IMR-90 (cell line): ENCODE results near the gene NIPBL. TPM values are rescaled to one million over a fixed set of nuclear protein-coding genes. Genes with fewer than 3 reads are reported as not detected.

Experiments
- ATAC-seq: fragments of 200-7000 bp; cut with Tn5 transposase; 2 replicates; pipeline ENCODE4 v1.9.1; 2020; ENCODE audit warnings: low read depth, mild to moderate bottlenecking, moderate library complexity
- BruUV-seq: library from RNA; stranded (reverse); fragments of 400-500 nt; replicated peaks from 2 replicates; lab custom pipeline; 2021; lab: Mats Ljungman, UMichigan
- CTCF ChIA-PET: fragments of 300-600 bp; formaldehyde crosslinking; extraction: SDS; loops from one replicate; lab custom pipeline; 2021; ENCODE audit warnings: antibody characterized with exemption; lab: Yijun Ruan, JAX
- POLR2A ChIA-PET: fragments of 300-600 bp; sonication (Branson Sonifier 250); formaldehyde crosslinking; loops from one replicate; lab custom pipeline; 2022; ENCODE audit warnings: antibody characterized with exemption; ENCODE audit not compliant: unreplicated experiment; lab: Charles Lee
- DNase-seq: peaks from one replicate; pipeline ENCODE4 v3.0.0; 2013
- H2AFZ ChIP-seq: replicated peaks from 2 replicates; pipeline ENCODE3; 2013; ENCODE audit warnings: low read length, mild to moderate bottlenecking; ENCODE audit not compliant: poor library complexity
- H2AK5ac ChIP-seq: 2 replicates; pipeline ENCODE4 v1.6.1; 2013; ENCODE audit warnings: low read depth, low read length, inconsistent platforms
- H2AK9ac ChIP-seq: replicated peaks from 2 replicates; pipeline ENCODE3; 2013; ENCODE audit warnings: mild to moderate bottlenecking, low read depth, low read length, moderate library complexity; ENCODE audit not compliant: poor library complexity
- H2BK120ac ChIP-seq: 2 replicates; pipeline ENCODE4 v1.6.1; 2013; ENCODE audit warnings: low read depth, low read length, inconsistent platforms
- H2BK15ac ChIP-seq: 3 replicates; pipeline ENCODE4 v1.6.1; 2013; ENCODE audit warnings: low read depth, low read length, inconsistent platforms
- H2BK20ac ChIP-seq: 2 replicates; pipeline ENCODE4 v1.6.1; 2013; ENCODE audit warnings: low read depth, mild to moderate bottlenecking, inconsistent platforms, low read length, moderate library complexity
- H2BK5ac ChIP-seq: 2 replicates; pipeline ENCODE4 v1.6.1; 2013; ENCODE audit warnings: mild to moderate bottlenecking, low read depth, low read length, inconsistent platforms; ENCODE audit not compliant: poor library complexity, severe bottlenecking
- H3K14ac ChIP-seq: replicated peaks from 2 replicates; pipeline ENCODE4 v1.6.1; 2013; ENCODE audit warnings: low read depth, low read length, inconsistent platforms
- H3K18ac ChIP-seq: 2 replicates; pipeline ENCODE4 v1.6.1; 2013; ENCODE audit warnings: low read depth, low read length, control low read depth
- H3K23ac ChIP-seq: 2 replicates; pipeline ENCODE4 v1.6.1; 2013; ENCODE audit warnings: low read depth, low read length, inconsistent platforms
- H3K27ac ChIP-seq: 2 replicates; pipeline ENCODE4 v1.5.1; 2013; ENCODE audit warnings: mild to moderate bottlenecking, control low read depth, low read length; ENCODE audit not compliant: insufficient read depth
- H3K27me3 ChIP-seq: 2 replicates; pipeline ENCODE4 v1.6.1; 2013; ENCODE audit warnings: low read length; ENCODE audit not compliant: control insufficient read depth, insufficient read depth
- H3K36me3 ChIP-seq: 2 replicates; pipeline ENCODE4 v1.6.1; 2013; ENCODE audit warnings: low read length, mixed read lengths; ENCODE audit not compliant: control insufficient read depth, insufficient read depth
- H3K4ac ChIP-seq: 2 replicates; pipeline ENCODE4 v1.6.1; 2013; ENCODE audit warnings: low read depth, low read length, inconsistent platforms
- H3K4me1 ChIP-seq: 2 replicates; pipeline ENCODE4 v1.6.1; 2013; ENCODE audit warnings: low read length, mixed read lengths; ENCODE audit not compliant: control insufficient read depth, insufficient read depth
- H3K4me2 ChIP-seq: 2 replicates; pipeline ENCODE4 v1.6.1; 2013; ENCODE audit warnings: low read depth, mild to moderate bottlenecking, control low read depth, low read length, moderate library complexity
- H3K4me3 ChIP-seq: 2 replicates; pipeline ENCODE4 v1.5.1; 2013; ENCODE audit warnings: low read depth, mild to moderate bottlenecking, control low read depth, low read length, moderate library complexity; ENCODE audit not compliant: insufficient read depth
- H3K56ac ChIP-seq: 2 replicates; pipeline ENCODE4 v1.6.1; 2013; ENCODE audit warnings: low read length, inconsistent platforms; ENCODE audit not compliant: insufficient read depth; ENCODE audit errors: extremely low read depth
- H3K79me1 ChIP-seq, 2 experiments: 2 replicates each; pipeline ENCODE4 v1.6.1; 2013; ENCODE audit warnings: low read length in 2 of 2, inconsistent platforms in 1 of 2, low read depth in 1 of 2
- H3K9ac ChIP-seq: 2 replicates; pipeline ENCODE4 v1.6.1; 2013; ENCODE audit warnings: low read depth, low read length, control low read depth
- H3K9me1 ChIP-seq: 2 replicates; pipeline ENCODE4 v1.6.1; 2013; ENCODE audit warnings: low read length, inconsistent platforms; ENCODE audit not compliant: insufficient read depth
- H3K9me3 ChIP-seq: 2 replicates; pipeline ENCODE4 v1.6.1; 2013; ENCODE audit warnings: low read length; ENCODE audit not compliant: control insufficient read depth, insufficient read depth
- H4K20me1 ChIP-seq: 2 replicates; pipeline ENCODE4 v1.6.1; 2013; ENCODE audit warnings: low read length, inconsistent platforms; ENCODE audit not compliant: insufficient read depth
- H4K5ac ChIP-seq: 2 replicates; pipeline ENCODE4 v1.6.1; 2013; ENCODE audit warnings: mild to moderate bottlenecking, low read depth, low read length, control low read depth
- H4K8ac ChIP-seq, 2 experiments: 2 replicates each; pipeline ENCODE4 v1.6.1; 2013; ENCODE audit warnings: low read depth in 2 of 2, low read length in 2 of 2, control low read depth in 1 of 2, inconsistent platforms in 1 of 2
- H4K91ac ChIP-seq: 2 replicates; pipeline ENCODE4 v1.6.1; 2013; ENCODE audit warnings: low read depth, low read length, inconsistent platforms; ENCODE audit not compliant: insufficient read depth
- CEBPB ChIP-seq: IDR thresholded peaks from 2 replicates; pipeline ENCODE4 v1.6.1; 2012; ENCODE audit warnings: low read depth, low read length, improper control_type of control experiment
- FOS ChIP-seq: fragments of 150-350 bp; IDR thresholded peaks from 2 replicates; pipeline ENCODE4 v1.6.1; 2016; ENCODE audit warnings: low read depth, low read length
- MAFK ChIP-seq: IDR thresholded peaks from 2 replicates; pipeline ENCODE4 v1.6.1; 2012; ENCODE audit warnings: low read depth, low read length, improper control_type of control experiment
- MXI1 ChIP-seq: IDR thresholded peaks from 2 replicates; pipeline ENCODE4 v1.6.1; 2012; ENCODE audit warnings: low read depth, mild to moderate bottlenecking, low read length, moderate library complexity, borderline replicate concordance
- RAD21 ChIP-seq: IDR thresholded peaks from 2 replicates; pipeline ENCODE4 v1.6.1; 2012; ENCODE audit warnings: low read length, improper control_type of control experiment
- RCOR1 ChIP-seq: IDR thresholded peaks from 2 replicates; pipeline ENCODE4 v1.6.1; 2012; ENCODE audit warnings: mild to moderate bottlenecking, low read length, improper control_type of control experiment; ENCODE audit not compliant: insufficient replicate concordance
- RFX5 ChIP-seq: IDR thresholded peaks from 2 replicates; pipeline ENCODE4 v1.8.0; 2012; ENCODE audit warnings: low read depth, mild to moderate bottlenecking, low read length, moderate library complexity
- SMC3 ChIP-seq: fragments of 150-350 bp; IDR thresholded peaks from 2 replicates; pipeline ENCODE4 v1.6.1; 2016; ENCODE audit warnings: low read depth, mild to moderate bottlenecking, antibody characterized with exemption, low read length, moderate library complexity
- USF2 ChIP-seq: fragments of 150-350 bp; IDR thresholded peaks from 2 replicates; pipeline ENCODE4 v1.6.1; 2017; ENCODE audit warnings: mild to moderate bottlenecking, antibody characterized with exemption, low read length, low read depth
- WGBS, 2 experiments: methylation state at CpG; one replicate each; pipeline versions ENCODE4 v1.1.5 to v1.1.7; 2013; ENCODE audit warnings: missing lambda C conversion rate in 2 of 2; ENCODE audit not compliant: insufficient read length in 1 of 2; ENCODE audit errors: extremely low coverage in 2 of 2; 5-methylcytosine and 5-hydroxymethylcytosine counted together
- dilution Hi-C: fragments of 300-500 bp; cut with HindIII; formaldehyde crosslinking; loops from one replicate; pipeline ENCODE4 v1.14.3; 2018; ENCODE audit warnings: low sequenced_read_pairs; ENCODE audit not compliant: unreplicated experiment
- in situ Hi-C: fragments of 300-500 bp; cut with MboI; formaldehyde crosslinking; loops from 3 replicates; pipeline ENCODE4 v1.14.3; 2019; ENCODE audit warnings: low sequenced_read_pairs, inconsistent platforms, mixed read lengths
- intact Hi-C: fragments of 100-400 bp; cut with micrococcal nuclease; formaldehyde crosslinking; loops from 2 replicates; pipeline ENCODE4 v1.10.0; 2022
- polyA plus RNA-seq, 3 experiments: library from polyadenylated mRNA; depleted of rRNA; stranded (reverse); fragments of >200 nt; gene quantifications; 2 replicates each; pipeline ENCODE4 v1.2.3, GENCODE V29; 2012; ENCODE audit warnings: low replicate concordance in 1 of 3
- total RNA-seq: library from RNA; depleted of rRNA; stranded (reverse); fragments of >200 nt; gene quantifications from 2 replicates; pipeline ENCODE4 v1.2.3, GENCODE V29; 2012
- TF ChIP-seq, protein P1 (sequence below): fragments of 150-350 bp; IDR thresholded peaks from 2 replicates; pipeline ENCODE4 v1.6.1; 2016; ENCODE audit warnings: low read depth, mild to moderate bottlenecking, low read length, moderate library complexity, borderline replicate concordance

Gene NIPBL
- total and polyA plus RNA-seq, 2 of the 4 experiments (the other 2 are of a cell fraction): 8.4 to 46.4 TPM

- peaks cover 6% of the 10 kb centered on the region for H3K27me3 ChIP-seq
- H3K4me1 ChIP-seq: no peaks in the 10 kb centered on the region
- no peak overlapping the region for H3K4me3 ChIP-seq
- no peak overlapping the region for H3K56ac ChIP-seq
- H3K9me1 ChIP-seq: no peaks in the 10 kb centered on the region
- POLR2A ChIA-PET: no interaction called here
- H3K9me3 ChIP-seq: no peaks in the 10 kb centered on the region
- DNase-seq (no peak), ATAC-seq (no peak)
- no peak overlapping the region for H2BK120ac ChIP-seq
- no peak overlapping the region for H4K8ac ChIP-seq
- H2AK9ac ChIP-seq: no peak overlapping the region
- H2AK5ac ChIP-seq: no peak overlapping the region
- no CpG with 5 or more reads among the region's 2 CpGs for WGBS, 2 experiments
- H3K27ac ChIP-seq: no peak overlapping the region
- H3K14ac ChIP-seq: no peak overlapping the region
- no peak overlapping the region for H3K9ac ChIP-seq
- no peak overlapping the region for H2BK15ac ChIP-seq
- no peak overlapping the region for H3K4ac ChIP-seq
- no peak overlapping the region for H3K23ac ChIP-seq
- no peaks in the 10 kb centered on the region for H4K20me1 ChIP-seq
- H4K5ac ChIP-seq: no peak overlapping the region
- BruUV-seq: no TSS peak
- H4K91ac ChIP-seq: no peak overlapping the region
- no peaks in the 10 kb centered on the region for H3K36me3 ChIP-seq
- intact Hi-C loops: no loop called here
- in situ Hi-C loops: no loop called here
- H2BK20ac ChIP-seq: no peak overlapping the region
- H3K18ac ChIP-seq: no peak overlapping the region
- CTCF ChIA-PET: no interaction called here
- H3K79me1 ChIP-seq: no peaks in the 10 kb centered on the region
- no peak overlapping the region for H3K4me2 ChIP-seq
- dilution Hi-C loops: no loop called here
- no peak overlapping the region for H2AFZ ChIP-seq
- no peak for TF ChIP-seq FOS
- no peak for TF ChIP-seq MXI1
- TF ChIP-seq RAD21: no peak
- TF ChIP-seq USF2: no peak
- TF ChIP-seq CEBPB: no peak
- TF ChIP-seq RFX5: no peak
- no peak for TF ChIP-seq RCOR1
- TF ChIP-seq SMC3: no peak
- TF ChIP-seq, protein P1, sequence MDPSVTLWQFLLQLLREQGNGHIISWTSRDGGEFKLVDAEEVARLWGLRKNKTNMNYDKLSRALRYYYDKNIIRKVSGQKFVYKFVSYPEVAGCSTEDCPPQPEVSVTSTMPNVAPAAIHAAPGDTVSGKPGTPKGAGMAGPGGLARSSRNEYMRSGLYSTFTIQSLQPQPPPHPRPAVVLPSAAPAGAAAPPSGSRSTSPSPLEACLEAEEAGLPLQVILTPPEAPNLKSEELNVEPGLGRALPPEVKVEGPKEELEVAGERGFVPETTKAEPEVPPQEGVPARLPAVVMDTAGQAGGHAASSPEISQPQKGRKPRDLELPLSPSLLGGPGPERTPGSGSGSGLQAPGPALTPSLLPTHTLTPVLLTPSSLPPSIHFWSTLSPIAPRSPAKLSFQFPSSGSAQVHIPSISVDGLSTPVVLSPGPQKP: no peak
- no peak for TF ChIP-seq MAFK
- H2BK5ac ChIP-seq: no peak overlapping the region
Measured at GRCh38 chr5:36832274-36832673, 44.3 kb upstream of the NIPBL start.
